Measurements from ENCODE around the gene MCL1.

MCL1 gene

DNA sequence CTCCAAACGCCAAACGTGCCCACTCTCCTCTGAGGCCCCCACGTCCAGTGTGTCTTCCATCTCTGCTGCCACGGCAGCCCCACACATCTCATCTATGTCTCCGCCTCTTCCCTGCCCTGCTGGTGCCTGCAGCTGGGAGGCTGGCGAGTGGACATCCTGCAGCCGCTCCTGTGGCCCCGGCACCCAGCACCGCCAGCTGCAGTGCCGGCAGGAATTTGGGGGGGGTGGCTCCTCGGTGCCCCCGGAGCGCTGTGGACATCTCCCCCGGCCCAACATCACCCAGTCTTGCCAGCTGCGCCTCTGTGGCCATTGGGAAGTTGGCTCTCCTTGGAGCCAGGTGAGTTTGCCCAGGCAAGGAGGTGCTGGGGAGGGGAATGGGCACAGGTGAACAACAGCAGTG lies 21.6 kb downstream of the MCL1 start:
- Histone ChIP-seq H3K9ac (ENCODE audit: low read depth, low read length) (no peak overlapping the region), H3K4me3 (ENCODE audit: low read depth, low read length) (no peak overlapping the region), H3K36me3 (ENCODE audit: control insufficient read depth, insufficient read depth, low read length) (peaks cover 12% of the 10 kb centered on the region), H3K9me3 (ENCODE audit: control insufficient read depth, insufficient read depth, low read length) (no peaks in the 10 kb centered on the region), H3K4me1 (ENCODE audit: control insufficient read depth, insufficient read depth, low read length) (peaks cover 3% of the 10 kb centered on the region), H3K27me3 (ENCODE audit: control insufficient read depth, insufficient read depth, low read length) (no peaks in the 10 kb centered on the region)

GRCh38 chr1:150557065-150557600 lies 22.3 kb downstream of the MCL1 start:
- Histone ChIP-seq H3K36me3 (ENCODE audit: control insufficient read depth, insufficient read depth, low read length) (peaks cover 12% of the 10 kb centered on the region), H3K9me3 (ENCODE audit: control insufficient read depth, insufficient read depth, low read length) (no peaks in the 10 kb centered on the region), H3K4me3 (ENCODE audit: low read depth, low read length) (no peak overlapping the region), H3K9ac (ENCODE audit: low read depth, low read length) (no peak overlapping the region), H3K27me3 (ENCODE audit: control insufficient read depth, insufficient read depth, low read length) (no peaks in the 10 kb centered on the region), H3K4me1 (ENCODE audit: control insufficient read depth, insufficient read depth, low read length) (peaks cover 3% of the 10 kb centered on the region)

DNA sequence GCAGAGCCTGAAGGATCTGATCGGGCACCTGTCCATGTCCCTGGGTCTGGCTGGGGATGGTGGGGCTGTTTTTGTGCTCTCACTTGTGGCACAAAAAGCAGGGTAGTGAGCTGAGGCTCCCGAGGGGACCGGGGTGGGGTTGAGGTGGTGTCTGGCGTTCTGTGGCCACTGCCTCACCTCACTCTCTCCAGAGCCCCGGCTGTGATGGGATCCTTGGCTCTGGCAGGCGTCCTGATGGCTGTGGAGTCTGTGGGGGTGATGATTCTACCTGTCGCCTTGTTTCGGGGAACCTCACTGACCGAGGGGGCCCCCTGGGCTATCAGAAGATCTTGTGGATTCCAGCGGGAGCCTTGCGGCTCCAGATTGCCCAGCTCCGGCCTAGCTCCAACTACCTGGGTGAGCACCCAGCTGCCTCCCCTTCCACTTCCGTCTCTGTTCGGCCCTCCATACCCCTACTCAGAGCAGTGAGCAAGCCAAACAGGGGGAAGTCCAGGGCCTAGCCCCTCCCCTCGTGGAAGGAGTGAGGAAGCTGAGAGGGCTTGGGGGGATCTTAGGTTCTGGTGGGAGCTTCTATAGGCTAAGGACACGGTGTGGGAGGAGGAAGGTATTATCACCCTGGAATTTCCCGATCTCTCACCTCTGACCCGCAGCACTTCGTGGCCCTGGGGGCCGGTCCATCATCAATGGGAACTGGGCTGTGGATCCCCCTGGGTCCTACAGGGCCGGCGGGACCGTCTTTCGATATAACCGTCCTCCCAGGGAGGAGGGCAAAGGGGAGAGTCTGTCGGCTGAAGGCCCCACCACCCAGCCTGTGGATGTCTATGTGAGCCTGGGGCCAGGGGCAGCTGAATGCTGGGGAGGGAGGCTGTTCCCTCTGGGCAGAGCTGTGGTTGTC lies 23.2 kb downstream of the MCL1 start:
- Histone ChIP-seq H3K36me3 (ENCODE audit: control insufficient read depth, insufficient read depth, low read length) (peaks cover 12% of the 10 kb centered on the region), H3K9me3 (ENCODE audit: control insufficient read depth, insufficient read depth, low read length) (no peaks in the 10 kb centered on the region), H3K4me1 (ENCODE audit: control insufficient read depth, insufficient read depth, low read length) (peaks cover 3% of the 10 kb centered on the region), H3K4me3 (ENCODE audit: low read depth, low read length) (no peak overlapping the region), H3K27me3 (ENCODE audit: control insufficient read depth, insufficient read depth, low read length) (no peaks in the 10 kb centered on the region), H3K9ac (ENCODE audit: low read depth, low read length) (no peak overlapping the region)

- H3K36me3 ChIP-seq (ENCODE audit: control insufficient read depth, insufficient read depth, low read length), result peaks cover 12% of the 10 kb centered on the region
- H3K4me1 ChIP-seq (ENCODE audit: control insufficient read depth, insufficient read depth, low read length), result peaks cover 3% of the 10 kb centered on the region
- no peak overlapping the region for H3K4me3 ChIP-seq (ENCODE audit: low read depth, low read length)
- no peaks in the 10 kb centered on the region for H3K9me3 ChIP-seq (ENCODE audit: control insufficient read depth, insufficient read depth, low read length)
- no peaks in the 10 kb centered on the region for H3K27me3 ChIP-seq (ENCODE audit: control insufficient read depth, insufficient read depth, low read length)
- H3K9ac ChIP-seq (ENCODE audit: low read depth, low read length), result no peak overlapping the region
These were observed 24.0 kb downstream of the MCL1 start for GRCh38 chr1:150555198-150555970.

- H3K36me3 ChIP-seq (ENCODE audit: control insufficient read depth, insufficient read depth, low read length), result peaks cover 9% of the 10 kb centered on the region
- no peak overlapping the region for H3K4me3 ChIP-seq (ENCODE audit: low read depth, low read length)
- H3K27me3 ChIP-seq (ENCODE audit: control insufficient read depth, insufficient read depth, low read length), result no peaks in the 10 kb centered on the region
- no peak overlapping the region for H3K9ac ChIP-seq (ENCODE audit: low read depth, low read length)
- H3K4me1 ChIP-seq (ENCODE audit: control insufficient read depth, insufficient read depth, low read length), result peaks cover 5% of the 10 kb centered on the region
- H3K9me3 ChIP-seq (ENCODE audit: control insufficient read depth, insufficient read depth, low read length), result no peaks in the 10 kb centered on the region
These were observed 25.3 kb downstream of the MCL1 start for GRCh38 chr1:150554086-150554452.

GRCh38 chr1:150553392-150554085 lies 25.9 kb downstream of the MCL1 start:
- H3K9ac ChIP-seq (ENCODE audit: low read depth, low read length), result no peak overlapping the region
- peaks cover 5% of the 10 kb centered on the region for H3K4me1 ChIP-seq (ENCODE audit: control insufficient read depth, insufficient read depth, low read length)
- peaks cover 4% of the 10 kb centered on the region for H3K36me3 ChIP-seq (ENCODE audit: control insufficient read depth, insufficient read depth, low read length)
- H3K9me3 ChIP-seq (ENCODE audit: control insufficient read depth, insufficient read depth, low read length), result no peaks in the 10 kb centered on the region
- H3K4me3 ChIP-seq (ENCODE audit: low read depth, low read length), result no peak overlapping the region
- peaks cover 1% of the 10 kb centered on the region for H3K27me3 ChIP-seq (ENCODE audit: control insufficient read depth, insufficient read depth, low read length)

- Histone ChIP-seq H3K9me3 (ENCODE audit: control insufficient read depth, insufficient read depth, low read length) (no peaks in the 10 kb centered on the region), H3K4me3 (ENCODE audit: low read depth, low read length) (no peak overlapping the region), H3K27me3 (ENCODE audit: control insufficient read depth, insufficient read depth, low read length) (peaks cover 4% of the 10 kb centered on the region), H3K9ac (ENCODE audit: low read depth, low read length) (no peak overlapping the region), H3K36me3 (ENCODE audit: control insufficient read depth, insufficient read depth, low read length) (peaks cover 4% of the 10 kb centered on the region), H3K4me1 (ENCODE audit: control insufficient read depth, insufficient read depth, low read length) (peaks cover 5% of the 10 kb centered on the region)
These were observed 26.5 kb downstream of the MCL1 start for GRCh38 chr1:150552911-150553289.

- peaks cover 4% of the 10 kb centered on the region for H3K27me3 ChIP-seq (ENCODE audit: control insufficient read depth, insufficient read depth, low read length)
- peaks cover 5% of the 10 kb centered on the region for H3K4me1 ChIP-seq (ENCODE audit: control insufficient read depth, insufficient read depth, low read length)
- no peak overlapping the region for H3K9ac ChIP-seq (ENCODE audit: low read depth, low read length)
- H3K36me3 ChIP-seq (ENCODE audit: control insufficient read depth, insufficient read depth, low read length), result peaks cover 4% of the 10 kb centered on the region
- no peak overlapping the region for H3K4me3 ChIP-seq (ENCODE audit: low read depth, low read length)
- no peaks in the 10 kb centered on the region for H3K9me3 ChIP-seq (ENCODE audit: control insufficient read depth, insufficient read depth, low read length)
These were observed 27.1 kb downstream of the MCL1 start for GRCh38 chr1:150552128-150552910.

- Histone ChIP-seq H3K9ac (ENCODE audit: low read depth, low read length) (no peak overlapping the region), H3K4me1 (ENCODE audit: control insufficient read depth, insufficient read depth, low read length) (peaks cover 5% of the 10 kb centered on the region), H3K4me3 (ENCODE audit: low read depth, low read length) (no peak overlapping the region)
These were observed 27.7 kb downstream of the MCL1 start for GRCh38 chr1:150551784-150552127.

DNA sequence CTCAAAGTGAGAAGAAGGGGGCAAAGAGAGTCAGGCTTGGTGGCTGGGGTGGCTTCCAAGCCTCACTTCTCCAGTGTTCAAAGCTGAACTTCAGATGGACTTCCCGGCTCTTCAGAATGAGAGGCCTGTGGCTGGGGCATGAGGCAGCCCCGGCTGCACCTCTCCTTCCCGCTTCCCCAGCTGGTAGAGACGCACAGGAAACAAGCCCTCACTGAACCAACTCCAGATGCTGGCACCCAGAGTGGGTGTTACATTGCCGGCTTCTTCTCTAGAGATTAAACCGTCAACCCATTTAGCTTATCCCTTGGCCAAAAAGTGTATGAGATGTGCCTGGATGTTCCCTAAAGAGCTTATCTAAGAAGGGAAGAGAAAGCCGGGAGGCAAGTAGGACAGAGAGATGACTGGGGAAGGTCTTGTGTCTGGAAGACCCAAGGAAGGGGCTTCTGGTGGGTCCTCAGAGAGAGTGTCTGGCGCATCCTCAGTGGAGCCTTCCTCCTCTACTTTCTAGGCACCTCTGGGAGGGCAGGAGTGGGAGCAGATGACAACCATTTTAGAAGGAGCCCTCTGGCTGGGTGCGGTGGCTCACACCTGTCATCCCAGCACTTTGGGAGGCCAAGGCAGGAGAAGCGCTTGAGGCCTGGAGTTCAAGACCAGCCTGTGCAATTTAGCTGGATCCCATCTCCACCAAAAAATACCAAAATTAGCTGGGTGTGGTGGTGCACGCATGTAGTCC lies 28.2 kb downstream of the MCL1 start:
- no peaks in the 10 kb centered on the region for H3K9me3 ChIP-seq (ENCODE audit: control insufficient read depth, insufficient read depth, low read length)
- peak overlapping the region; percentile 4 for H3K4me3 ChIP-seq (ENCODE audit: low read depth, low read length)
- H3K4me1 ChIP-seq (ENCODE audit: control insufficient read depth, insufficient read depth, low read length), result peaks cover 5% of the 10 kb centered on the region
- H3K9ac ChIP-seq (ENCODE audit: low read depth, low read length), result no peak overlapping the region
- H3K36me3 ChIP-seq (ENCODE audit: control insufficient read depth, insufficient read depth, low read length), result peaks cover 4% of the 10 kb centered on the region
- peaks cover 4% of the 10 kb centered on the region for H3K27me3 ChIP-seq (ENCODE audit: control insufficient read depth, insufficient read depth, low read length)

More at GRCh38 chr1:150551784-150552127, 27.7 kb downstream of the MCL1 start:
- Histone ChIP-seq H3K27me3 (ENCODE audit: control insufficient read depth, insufficient read depth, low read length) (peaks cover 4% of the 10 kb centered on the region), H3K9me3 (ENCODE audit: control insufficient read depth, insufficient read depth, low read length) (no peaks in the 10 kb centered on the region), H3K36me3 (ENCODE audit: control insufficient read depth, insufficient read depth, low read length) (peaks cover 4% of the 10 kb centered on the region)
